NT2/D1 (cell line): ENCODE data around the gene EPS15.
"Not testable (repeated sequence)": the region's sequence is repeated elsewhere in the genome, so short reads cannot be mapped to it uniquely, and the experiment has no call there.

Source experiments
- DNase-seq: peaks from one replicate; pipeline ENCODE4 v3.0.0-alpha.2; 2011; ENCODE audit warnings: low read depth, low spot score
- H3K27me3 ChIP-seq: 2 replicates; pipeline ENCODE4 v1.6.0; 2011; ENCODE audit warnings: mild to moderate bottlenecking; ENCODE audit not compliant: insufficient read length, insufficient read depth
- H3K36me3 ChIP-seq: 2 replicates; pipeline ENCODE4 v1.6.1; 2011; ENCODE audit warnings: mild to moderate bottlenecking, low read length, mixed read lengths; ENCODE audit not compliant: insufficient read depth, insufficient read length
- H3K4me1 ChIP-seq: 2 replicates; pipeline ENCODE4 v1.5.1; 2011; ENCODE audit not compliant: insufficient read depth, insufficient read length
- H3K4me3 ChIP-seq: 2 replicates; pipeline ENCODE4 v1.5.1; 2011; ENCODE audit warnings: low read depth; ENCODE audit not compliant: insufficient read length
- H3K9ac ChIP-seq: 2 replicates; pipeline ENCODE4 v1.6.0; 2011; ENCODE audit warnings: low read depth; ENCODE audit not compliant: insufficient read length
- H3K9me3 ChIP-seq: 2 replicates; pipeline ENCODE4 v1.5.1; 2011; ENCODE audit warnings: mild to moderate bottlenecking, low read length; ENCODE audit not compliant: insufficient read depth
- SUZ12 ChIP-seq: IDR thresholded peaks from 2 replicates; pipeline ENCODE4 v1.6.1; 2011; ENCODE audit not compliant: insufficient read length, insufficient read depth; ENCODE audit errors: extremely low read depth
- YY1 ChIP-seq: IDR thresholded peaks from 2 replicates; pipeline ENCODE4 v1.6.1; 2011; ENCODE audit not compliant: insufficient read length, insufficient read depth
- ZNF274 ChIP-seq: IDR thresholded peaks from 2 replicates; pipeline ENCODE4 v1.6.1; 2011; ENCODE audit warnings: mild to moderate bottlenecking, low read depth, low read length

The EPS15 gene

GRCh38 chr1:51392241-51392640, 126.8 kb downstream of the EPS15 start:
- peaks cover 26% of the 10 kb centered on the region for H3K36me3 ChIP-seq
- no peaks in the 10 kb centered on the region for H3K27me3 ChIP-seq
- no peak for TF ChIP-seq ZNF274
- TF ChIP-seq YY1, result no peak
- TF ChIP-seq SUZ12, result no peak
- no peak for DNase-seq
- no peaks in the 10 kb centered on the region for H3K4me1 ChIP-seq
- H3K9ac ChIP-seq, result no peak overlapping the region
- no peak overlapping the region for H3K4me3 ChIP-seq
- no peaks in the 10 kb centered on the region for H3K9me3 ChIP-seq

- not testable (repeated sequence) for H3K4me3 ChIP-seq, H3K9me3 ChIP-seq, H3K9ac ChIP-seq, H3K27me3 ChIP-seq, H3K4me1 ChIP-seq, DNase-seq
- peaks cover 24% of the 10 kb centered on the region for H3K36me3 ChIP-seq
Measured at GRCh38 chr1:51390641-51391040, 128.4 kb downstream of the EPS15 start.

GRCh38 chr1:51387288-51387687, 131.8 kb downstream of the EPS15 start:
- not testable (repeated sequence) for H3K9ac ChIP-seq, H3K27me3 ChIP-seq, H3K4me1 ChIP-seq, DNase-seq, H3K4me3 ChIP-seq
- H3K9me3 ChIP-seq, result peaks cover 32% of the 10 kb centered on the region
- peaks cover 14% of the 10 kb centered on the region for H3K36me3 ChIP-seq

GRCh38 chr1:51386259-51386658, 132.8 kb downstream of the EPS15 start:
- Histone ChIP-seq H3K9me3 (peaks cover 32% of the 10 kb centered on the region), H3K36me3 (peaks cover 11% of the 10 kb centered on the region)
- not testable (repeated sequence) for H3K4me3 ChIP-seq, H3K4me1 ChIP-seq, DNase-seq, H3K27me3 ChIP-seq, H3K9ac ChIP-seq

GRCh38 chr1:51385776-51386175, 133.3 kb downstream of the EPS15 start:
- Histone ChIP-seq H3K4me3 (no peak overlapping the region), H3K9ac (no peak overlapping the region), H3K9me3 (peaks cover 32% of the 10 kb centered on the region), H3K4me1 (no peaks in the 10 kb centered on the region), H3K36me3 (peaks cover 11% of the 10 kb centered on the region), H3K27me3 (no peaks in the 10 kb centered on the region)
- TF ChIP-seq YY1, result no peak
- no peak for TF ChIP-seq ZNF274
- no peak for TF ChIP-seq SUZ12
- DNase-seq, result no peak

- Histone ChIP-seq H3K9ac (no peak overlapping the region), H3K4me1 (no peaks in the 10 kb centered on the region), H3K27me3 (no peaks in the 10 kb centered on the region), H3K9me3 (peaks cover 44% of the 10 kb centered on the region), H3K36me3 (peaks cover 11% of the 10 kb centered on the region), H3K4me3 (no peak overlapping the region)
- DNase-seq, result no peak
- TF ChIP-seq ZNF274 (no peak), YY1 (no peak), SUZ12 (no peak)
Measured at GRCh38 chr1:51381964-51382363, 137.1 kb downstream of the EPS15 start.

GRCh38 chr1:51380936-51381335, 138.1 kb downstream of the EPS15 start:
- TF ChIP-seq ZNF274 (no peak), SUZ12 (no peak), YY1 (no peak)
- Histone ChIP-seq H3K27me3 (no peaks in the 10 kb centered on the region), H3K9me3 (peaks cover 39% of the 10 kb centered on the region), H3K4me3 (no peak overlapping the region), H3K4me1 (no peaks in the 10 kb centered on the region), H3K36me3 (peaks cover 7% of the 10 kb centered on the region), H3K9ac (no peak overlapping the region)
- DNase-seq, result no peak

GRCh38 chr1:51378871-51379270, 140.2 kb downstream of the EPS15 start:
- H3K4me1 ChIP-seq, result no peaks in the 10 kb centered on the region
- H3K27me3 ChIP-seq, result no peaks in the 10 kb centered on the region
- no peak overlapping the region for H3K4me3 ChIP-seq
- H3K36me3 ChIP-seq, result peaks cover 6% of the 10 kb centered on the region
- no peak for DNase-seq
- H3K9me3 ChIP-seq, result peaks cover 19% of the 10 kb centered on the region
- no peak for TF ChIP-seq SUZ12
- TF ChIP-seq YY1, result no peak
- no peak for TF ChIP-seq ZNF274
- H3K9ac ChIP-seq, result no peak overlapping the region
